Erythroblast (primary cell): ENCODE measurements around the gene AKR1C1.

Experiments
- GATA1 ChIP-seq: IDR thresholded peaks from 2 replicates; pipeline ENCODE4 v1.6.1; 2011; ENCODE audit warnings: low read depth, mild to moderate bottlenecking, control low read depth, low read length, moderate library complexity
- POLR2A ChIP-seq: IDR thresholded peaks from 2 replicates; pipeline ENCODE4 v1.6.1; 2011; ENCODE audit warnings: mild to moderate bottlenecking, low read length

DNA sequence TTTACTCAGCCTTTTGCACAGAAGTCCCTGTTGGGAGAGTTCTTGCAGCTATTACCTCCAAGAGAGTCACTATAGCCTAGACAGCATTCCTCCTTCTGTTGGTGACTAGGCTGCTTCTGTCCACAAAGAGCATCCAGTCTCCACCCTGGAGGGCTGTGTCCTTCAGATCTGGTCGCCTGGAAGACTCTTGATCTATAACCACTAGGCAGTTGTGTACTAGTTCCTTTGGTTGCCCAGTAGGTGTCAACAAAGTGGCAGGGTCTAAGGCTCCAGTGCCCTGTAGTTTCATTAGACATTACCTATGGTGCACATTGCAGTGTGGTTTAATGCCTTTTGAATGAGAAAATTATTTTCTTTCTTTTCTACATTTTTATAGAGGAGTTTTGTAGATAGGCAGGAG lies 51.7 kb downstream of the AKR1C1 start:
- TF ChIP-seq POLR2A (no peak), GATA1 (no peak)
